Thoracic aorta (tissue), 2 donors: ENCODE data around the gene TEDC2. TPM values are rescaled to one million over a fixed set of nuclear protein-coding genes. Genes with fewer than 3 reads are reported as not detected.
"Not testable (repeated sequence)": the region's sequence is repeated elsewhere in the genome, so short reads cannot be mapped to it uniquely, and the experiment has no call there.

Experiments
- ATAC-seq: fragments of 150-250 bp; one replicate; pipeline ENCODE4 v1.8.0; 2017; ENCODE audit warnings: low read depth; ENCODE audit not compliant: insufficient number of reproducible peaks, low FRiP score
- DNase-seq: peaks from one replicate; pipeline ENCODE4 v3.0.0-alpha.2; 2020; ENCODE audit warnings: low spot score
- H3K27ac ChIP-seq, 2 donors: fragments of 200-600 bp; sonication (generic); 1 replicate in 1 of 2; 2 replicates in 1 of 2; pipeline ENCODE4 v1.5.1; 2016; ENCODE audit warnings: mild to moderate bottlenecking in 2 of 2, moderate library complexity in 2 of 2
- H3K27me3 ChIP-seq: fragments of 200-600 bp; sonication (generic); replicated peaks from 2 replicates; pipeline ENCODE4 v1.6.0; 2016; ENCODE audit warnings: mild to moderate bottlenecking; ENCODE audit not compliant: insufficient read depth
- H3K36me3 ChIP-seq: fragments of 200-600 bp; sonication (generic); one replicate; pipeline ENCODE4 v1.5.1; 2016
- H3K4me1 ChIP-seq, 2 donors: fragments of 200-600 bp; sonication (generic); 1 replicate in 1 of 2; 2 replicates in 1 of 2; pipeline versions ENCODE4 v1.5.1 to v1.6.0; 2016; ENCODE audit warnings: low read depth in 2 of 2, mild to moderate bottlenecking in 1 of 2; ENCODE audit not compliant: control insufficient read depth in 1 of 2
- H3K4me3 ChIP-seq: fragments of 200-600 bp; sonication (generic); 2 replicates; pipeline ENCODE4 v1.5.1; 2016; ENCODE audit warnings: mild to moderate bottlenecking
- H3K9me3 ChIP-seq: fragments of 200-600 bp; sonication (generic); 2 replicates; pipeline ENCODE4 v1.5.1; 2016
- total RNA-seq, 2 donors: library from RNA; depleted of rRNA; stranded (reverse); fragments of >200 nt; gene quantifications; one replicate each; pipeline versions ENCODE4 v1.1.0 to v1.2.3, GENCODE V29; 2016
- TF ChIP-seq, protein P1 (sequence below): fragments of 200-600 bp; sonication (generic); IDR thresholded peaks from one replicate; pipeline ENCODE4 v1.5.1; 2019; ENCODE audit warnings: antibody characterized with exemption

Gene TEDC2
- total RNA-seq, 2 donors from 2014 or later = 0.27 TPM; not detected in 1

DNA sequence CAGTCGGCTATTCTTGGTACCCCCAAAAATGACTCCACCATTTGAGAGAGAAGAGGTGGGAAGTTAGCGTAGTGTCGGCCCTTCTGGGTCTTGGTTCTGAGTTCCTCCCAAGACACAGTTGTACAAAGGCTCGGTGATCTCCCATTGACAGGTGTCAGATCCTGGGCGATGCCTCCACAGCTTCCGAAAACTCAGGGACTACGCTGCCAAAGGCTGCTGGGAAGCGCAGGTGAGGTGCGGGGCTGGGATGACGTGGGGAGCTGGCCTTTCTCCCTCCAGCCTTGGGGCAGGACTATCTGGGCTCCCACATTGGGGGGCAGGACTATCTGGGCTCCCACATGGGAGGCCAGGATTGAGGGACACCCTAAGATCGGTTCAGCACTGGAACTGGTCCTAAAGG is 20.3 kb upstream of the TEDC2 start:
- H3K4me1 ChIP-seq = no peaks in the 10 kb centered on the region
- no peaks in the 10 kb centered on the region for H3K9me3 ChIP-seq
- ATAC-seq = no peak
- TF ChIP-seq, protein P1, sequence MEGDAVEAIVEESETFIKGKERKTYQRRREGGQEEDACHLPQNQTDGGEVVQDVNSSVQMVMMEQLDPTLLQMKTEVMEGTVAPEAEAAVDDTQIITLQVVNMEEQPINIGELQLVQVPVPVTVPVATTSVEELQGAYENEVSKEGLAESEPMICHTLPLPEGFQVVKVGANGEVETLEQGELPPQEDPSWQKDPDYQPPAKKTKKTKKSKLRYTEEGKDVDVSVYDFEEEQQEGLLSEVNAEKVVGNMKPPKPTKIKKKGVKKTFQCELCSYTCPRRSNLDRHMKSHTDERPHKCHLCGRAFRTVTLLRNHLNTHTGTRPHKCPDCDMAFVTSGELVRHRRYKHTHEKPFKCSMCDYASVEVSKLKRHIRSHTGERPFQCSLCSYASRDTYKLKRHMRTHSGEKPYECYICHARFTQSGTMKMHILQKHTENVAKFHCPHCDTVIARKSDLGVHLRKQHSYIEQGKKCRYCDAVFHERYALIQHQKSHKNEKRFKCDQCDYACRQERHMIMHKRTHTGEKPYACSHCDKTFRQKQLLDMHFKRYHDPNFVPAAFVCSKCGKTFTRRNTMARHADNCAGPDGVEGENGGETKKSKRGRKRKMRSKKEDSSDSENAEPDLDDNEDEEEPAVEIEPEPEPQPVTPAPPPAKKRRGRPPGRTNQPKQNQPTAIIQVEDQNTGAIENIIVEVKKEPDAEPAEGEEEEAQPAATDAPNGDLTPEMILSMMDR = no peak
- H3K36me3 ChIP-seq = no peaks in the 10 kb centered on the region
- no peaks in the 10 kb centered on the region for H3K27me3 ChIP-seq
- DNase-seq = no peak
- H3K4me3 ChIP-seq = no peak overlapping the region
- H3K27ac ChIP-seq = no peak overlapping the region

DNA sequence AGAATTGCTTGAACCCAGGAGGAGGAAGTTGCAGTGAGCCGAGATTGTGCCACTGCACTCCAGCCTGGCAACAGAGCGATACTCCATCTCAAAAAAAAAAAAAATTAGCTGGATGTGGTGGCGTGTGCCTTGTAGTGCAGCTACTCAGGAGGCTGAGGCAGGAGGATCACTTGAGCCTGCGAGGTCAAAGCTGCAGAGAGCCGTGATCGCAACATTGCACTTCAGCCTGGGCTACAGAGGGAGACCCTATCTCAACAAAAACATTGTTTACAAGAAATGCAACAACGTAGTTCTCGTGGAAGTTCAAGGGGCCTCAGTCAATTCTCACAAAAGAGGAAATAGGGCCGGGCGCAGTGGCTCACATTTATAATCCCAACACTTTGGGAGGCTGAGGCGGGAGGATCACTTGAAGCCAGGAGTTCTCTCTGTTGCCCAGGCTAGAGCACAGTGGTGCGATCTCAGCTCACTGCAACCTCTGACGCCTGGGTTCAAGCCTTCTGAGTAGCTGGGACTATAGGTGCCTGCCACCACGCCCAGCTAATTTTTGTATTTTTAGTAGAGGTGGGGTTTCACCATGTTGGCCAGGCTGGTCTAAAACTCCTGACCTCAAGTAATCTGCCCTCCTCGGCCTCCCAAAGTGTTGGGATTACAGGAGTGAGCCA is 18.6 kb upstream of the TEDC2 start:
- not testable (repeated sequence) for H3K36me3 ChIP-seq, H3K9me3 ChIP-seq, H3K4me3 ChIP-seq, DNase-seq, H3K4me1 ChIP-seq, ATAC-seq, H3K27me3 ChIP-seq, H3K27ac ChIP-seq

DNA sequence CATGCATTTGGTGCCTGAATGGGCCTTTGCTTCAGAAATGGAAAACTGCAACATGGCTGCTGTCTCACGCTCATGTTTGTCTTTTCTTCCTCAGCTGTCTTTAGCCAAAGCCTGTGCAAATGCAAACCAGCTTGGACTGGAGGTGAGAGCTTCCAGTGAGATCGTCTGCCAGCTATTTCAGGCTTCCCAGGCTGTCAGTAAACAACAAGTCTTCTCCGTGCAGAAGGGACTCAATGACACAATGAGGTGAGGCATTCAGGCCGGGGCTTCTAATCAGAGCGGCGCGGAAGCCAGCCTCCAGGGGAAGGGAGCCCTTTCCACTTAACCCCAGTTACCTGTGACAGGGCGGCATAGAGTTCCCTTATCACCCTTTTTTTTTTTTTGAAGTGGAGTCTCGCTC is 16.4 kb upstream of the TEDC2 start:
- H3K9me3 ChIP-seq = no peaks in the 10 kb centered on the region
- ATAC-seq (no peak), DNase-seq (no peak)
- no peaks in the 10 kb centered on the region for H3K36me3 ChIP-seq
- no peak overlapping the region for H3K4me3 ChIP-seq
- H3K4me1 ChIP-seq = no peaks in the 10 kb centered on the region
- no peaks in the 10 kb centered on the region for H3K27me3 ChIP-seq
- no peak overlapping the region for H3K27ac ChIP-seq
- TF ChIP-seq, protein P1 = no peak

DNA sequence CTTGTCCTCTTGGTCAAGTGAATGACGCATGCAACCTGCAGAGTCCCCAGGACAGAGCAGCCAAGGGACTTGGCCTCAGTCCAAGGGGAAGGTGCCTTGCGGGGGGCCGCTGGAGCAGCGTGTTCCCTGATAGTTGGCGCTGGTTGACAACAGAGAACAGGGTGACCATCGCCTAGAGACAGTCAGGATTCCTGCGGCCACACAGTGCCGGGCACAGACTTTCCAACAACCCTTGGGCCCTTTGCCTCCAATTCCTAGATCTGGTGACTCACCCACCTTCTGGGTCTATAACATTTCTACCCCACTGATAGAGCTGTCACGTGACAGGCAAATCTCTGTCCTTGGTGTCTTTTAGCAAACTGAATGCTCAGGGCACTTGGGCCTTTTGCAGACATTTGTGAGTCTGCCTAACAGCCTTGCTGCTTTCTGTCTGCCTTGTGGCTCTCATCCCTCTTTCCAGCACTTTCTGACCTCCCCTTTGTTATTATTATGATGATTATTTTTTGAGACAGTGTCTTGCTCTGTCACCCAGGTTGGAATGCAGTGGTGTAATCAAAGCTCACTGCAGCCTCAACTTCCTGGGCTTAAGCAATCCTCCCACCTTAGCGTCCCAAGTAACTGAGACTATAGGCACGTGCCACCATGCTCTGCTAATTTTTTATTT is 11.9 kb upstream of the TEDC2 start:
- no peak for ATAC-seq
- TF ChIP-seq, protein P1 = no peak
- DNase-seq = no peak
- Histone ChIP-seq H3K27me3 (no peaks in the 10 kb centered on the region), H3K4me3 (no peak overlapping the region), H3K36me3 (no peaks in the 10 kb centered on the region), H3K9me3 (no peaks in the 10 kb centered on the region), H3K27ac (no peak overlapping the region), H3K4me1 (no peaks in the 10 kb centered on the region)

DNA sequence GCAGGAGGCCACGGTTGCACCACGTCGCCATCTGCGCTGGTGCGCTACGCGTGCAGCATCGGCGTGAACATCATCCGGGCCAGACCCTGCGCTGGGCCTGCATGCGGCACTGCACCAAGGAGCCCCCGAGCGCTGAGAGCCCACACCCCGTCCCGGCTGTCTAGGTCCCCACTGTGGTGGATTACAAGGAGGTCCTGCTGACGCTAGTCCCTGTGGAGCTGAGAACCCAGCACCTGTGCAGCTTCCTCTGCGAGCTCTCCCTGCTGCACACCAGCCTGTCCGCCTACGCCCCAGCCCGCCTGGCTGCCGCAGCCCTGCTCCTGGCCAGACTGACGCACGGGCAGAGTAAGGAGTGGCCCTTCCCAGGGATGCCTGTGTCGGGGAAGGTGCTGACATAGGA is 10.8 kb upstream of the TEDC2 start:
- no peaks in the 10 kb centered on the region for H3K27me3 ChIP-seq
- TF ChIP-seq, protein P1 = no peak

More for the DNA sequence above, 10.8 kb upstream of the TEDC2 start:
- Histone ChIP-seq H3K36me3 (no peaks in the 10 kb centered on the region), H3K4me3 (no peak overlapping the region), H3K4me1 (no peaks in the 10 kb centered on the region), H3K27ac (no peak overlapping the region), H3K9me3 (no peaks in the 10 kb centered on the region)
- no peak for DNase-seq
- no peak for ATAC-seq
